Urinary bladder (tissue), 4 donors: ENCODE measurements around the gene KIRREL1. TPM values are rescaled to one million over a fixed set of nuclear protein-coding genes. Genes with fewer than 3 reads are reported as not detected.
"Not testable (repeated sequence)": the region's sequence is repeated elsewhere in the genome, so short reads cannot be mapped to it uniquely, and the experiment has no call there.

Experiments used
- DNase-seq: peaks from one replicate; pipeline ENCODE4 v3.0.0-alpha.2; 2015; ENCODE audit errors: extremely low spot score
- H3K27ac ChIP-seq: one replicate; pipeline ENCODE4 v1.5.1; 2013; ENCODE audit warnings: low read depth, mild to moderate bottlenecking, moderate library complexity
- H3K36me3 ChIP-seq: one replicate; pipeline ENCODE4 v1.6.1; 2013; ENCODE audit warnings: mild to moderate bottlenecking, moderate library complexity; ENCODE audit not compliant: insufficient read depth
- H3K4me1 ChIP-seq: one replicate; pipeline ENCODE4 v1.6.1; 2013; ENCODE audit warnings: mild to moderate bottlenecking, moderate library complexity; ENCODE audit not compliant: insufficient read depth
- H3K4me3 ChIP-seq: one replicate; pipeline ENCODE4 v1.5.1; 2013; ENCODE audit warnings: low read depth, low read length
- WGBS: extraction: QIAGEN DNeasy Blood & Tissue Kit; methylation state at CpG from one replicate; pipeline ENCODE4 v1.1.7; 2013; 5-methylcytosine and 5-hydroxymethylcytosine counted together
- polyA plus RNA-seq: library from polyadenylated mRNA; stranded (reverse); fragments of 200-250 nt; gene quantifications from one replicate; pipeline ENCODE4 v1.2.3, GENCODE V29; 2013
- total RNA-seq: library from RNA; depleted of rRNA; stranded (reverse); fragments of >200 nt; gene quantifications from one replicate; pipeline ENCODE4 v1.2.3, GENCODE V29; 2014
- donor health status: healthy with polysubstance abuse.
- donor health status: healthy.

KIRREL1 gene
- total and polyA plus RNA-seq, 2 donors: 37.1 to 48.6 TPM

GRCh38 chr1:158128531-158128930 is 135.1 kb downstream of the KIRREL1 start:
- H3K4me1 ChIP-seq, H3K4me3 ChIP-seq, H3K27ac ChIP-seq, DNase-seq, H3K36me3 ChIP-seq: not testable (repeated sequence)
- 86% methylated on average over 8 of the region's 8 CpGs for WGBS

- no peaks in the 10 kb centered on the region for H3K4me1 ChIP-seq
- 83% methylated on average over 3 of the region's 3 CpGs for WGBS
Observed at GRCh38 chr1:158131217-158131616, 137.8 kb downstream of the KIRREL1 start.

GRCh38 chr1:158140764-158141192 is 147.3 kb downstream of the KIRREL1 start:
- WGBS: 73% methylated on average over 3 of the region's 3 CpGs
- H3K36me3 ChIP-seq: no peaks in the 10 kb centered on the region
- no peaks in the 10 kb centered on the region for H3K4me1 ChIP-seq
- no peak for DNase-seq
- H3K27ac ChIP-seq: no peak overlapping the region
- no peak overlapping the region for H3K4me3 ChIP-seq

More at GRCh38 chr1:158131217-158131616, 137.8 kb downstream of the KIRREL1 start:
- no peaks in the 10 kb centered on the region for H3K36me3 ChIP-seq
- H3K4me3 ChIP-seq: no peak overlapping the region
- H3K27ac ChIP-seq: no peak overlapping the region
- no peak for DNase-seq

GRCh38 chr1:158145173-158145719 is 151.8 kb downstream of the KIRREL1 start:
- no peaks in the 10 kb centered on the region for H3K36me3 ChIP-seq
- no peak overlapping the region for H3K4me3 ChIP-seq
- no peak for DNase-seq
- H3K4me1 ChIP-seq: no peaks in the 10 kb centered on the region
- no peak overlapping the region for H3K27ac ChIP-seq

- no peak for DNase-seq
- 69% methylated on average over 6 of the region's 6 CpGs for WGBS
- H3K36me3 ChIP-seq: no peaks in the 10 kb centered on the region
- H3K4me1 ChIP-seq: no peaks in the 10 kb centered on the region
- H3K27ac ChIP-seq: no peak overlapping the region
- H3K4me3 ChIP-seq: no peak overlapping the region
Observed at GRCh38 chr1:158146165-158146564, 152.7 kb downstream of the KIRREL1 start.

- H3K27ac ChIP-seq: no peak overlapping the region
- 80% methylated on average over 2 of the region's 2 CpGs for WGBS
- DNase-seq: no peak
Observed at GRCh38 chr1:158146739-158147138, 153.3 kb downstream of the KIRREL1 start.

GRCh38 chr1:158147401-158147800 is 154.0 kb downstream of the KIRREL1 start:
- no peaks in the 10 kb centered on the region for H3K36me3 ChIP-seq
- DNase-seq: no peak
- 40% methylated on average over 2 of the region's 2 CpGs for WGBS
- no peaks in the 10 kb centered on the region for H3K4me1 ChIP-seq
- H3K4me3 ChIP-seq: no peak overlapping the region
- no peak overlapping the region for H3K27ac ChIP-seq

More at GRCh38 chr1:158146739-158147138, 153.3 kb downstream of the KIRREL1 start:
- no peaks in the 10 kb centered on the region for H3K4me1 ChIP-seq
- H3K4me3 ChIP-seq: no peak overlapping the region
- H3K36me3 ChIP-seq: no peaks in the 10 kb centered on the region

- DNase-seq: no peak
- Histone ChIP-seq H3K27ac (no peak overlapping the region), H3K4me1 (no peaks in the 10 kb centered on the region), H3K4me3 (no peak overlapping the region), H3K36me3 (no peaks in the 10 kb centered on the region)
- 81% methylated on average over 3 of the region's 3 CpGs for WGBS
Observed at GRCh38 chr1:158147869-158148268, 154.4 kb downstream of the KIRREL1 start.

- no peak overlapping the region for H3K4me3 ChIP-seq
- H3K36me3 ChIP-seq: no peaks in the 10 kb centered on the region
- 78% methylated on average over 1 of the region's 1 CpG for WGBS
- no peak for DNase-seq
- H3K4me1 ChIP-seq: no peaks in the 10 kb centered on the region
- no peak overlapping the region for H3K27ac ChIP-seq
Observed at GRCh38 chr1:158148468-158148867, 155.0 kb downstream of the KIRREL1 start.

GRCh38 chr1:158149175-158149574 is 155.7 kb downstream of the KIRREL1 start:
- H3K27ac ChIP-seq: no peak overlapping the region
- H3K36me3 ChIP-seq: no peaks in the 10 kb centered on the region
- WGBS: 40% methylated on average over 8 of the region's 8 CpGs
- DNase-seq: no peak
- H3K4me3 ChIP-seq: peak overlapping the region; percentile 27
- H3K4me1 ChIP-seq: no peaks in the 10 kb centered on the region

Other genes with a start within 250 kb of the KIRREL1 start
- 0.26 TPM for gene FCRL2, start 216.5 kb upstream of the KIRREL1 start, total RNA-seq
- gene FCRL2, start 216.5 kb upstream of the KIRREL1 start, polyA plus RNA-seq: 0.03 TPM
- 0.63 TPM for gene FCRL1, start 173.5 kb upstream of the KIRREL1 start, total RNA-seq
- gene FCRL1, start 173.5 kb upstream of the KIRREL1 start, polyA plus RNA-seq: 0.10 TPM
- not detected for gene CD5L, start 151.8 kb upstream of the KIRREL1 start, total RNA-seq
- gene CD5L, start 151.8 kb upstream of the KIRREL1 start, polyA plus RNA-seq: 0.08 TPM
- gene CD1D, start 187.2 kb downstream of the KIRREL1 start, total RNA-seq: 1.6 TPM
- 2.7 TPM for gene CD1D, start 187.2 kb downstream of the KIRREL1 start, polyA plus RNA-seq